ENCODE measurements around the gene ACKR1.

The ACKR1 gene

DNA sequence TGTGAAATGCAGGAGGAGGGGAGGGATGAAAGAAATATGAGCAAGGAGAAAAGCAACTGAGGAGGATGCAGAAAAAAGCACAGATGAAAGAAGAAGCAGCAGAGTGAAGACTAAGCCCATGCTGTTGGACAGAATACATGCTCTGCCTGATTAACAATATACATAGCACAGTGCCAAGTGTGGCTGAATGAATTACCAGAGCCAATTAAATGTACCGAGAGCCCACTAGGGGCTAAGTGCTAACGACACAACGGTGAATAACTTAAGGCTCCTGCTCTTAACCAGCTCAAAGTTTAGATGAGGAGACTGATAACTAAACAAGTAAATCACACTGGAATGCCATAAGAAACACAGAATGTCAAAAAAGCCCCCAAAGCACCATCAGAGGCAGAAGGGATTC is 17.6 kb upstream of the ACKR1 start:
- Histone ChIP-seq H3K4me2 (ENCODE audit: insufficient read depth, low read length) (no peak overlapping the region), H3K4me3 (ENCODE audit: low read depth in 1 of 2, low read length in 2 of 2) (no peak overlapping the region), H3K27me3 (ENCODE audit: insufficient read depth, low read length, poor library complexity) (peaks cover 15% of the 10 kb centered on the region), H2AFZ (ENCODE audit: low read depth, low read length) (no peak overlapping the region), H3K9ac (ENCODE audit: low read depth, low read length) (no peak overlapping the region), H3K9me3 (ENCODE audit: insufficient read depth, low read length, severe bottlenecking) (no peaks in the 10 kb centered on the region), H4K20me1 (ENCODE audit: insufficient read depth, low read length) (no peaks in the 10 kb centered on the region), H3K27ac (ENCODE audit: low read length) (no peak overlapping the region), H3K36me3 (ENCODE audit: insufficient read depth, low read length) (no peaks in the 10 kb centered on the region), H3K4me1 (ENCODE audit: insufficient read depth, low read length) (no peaks in the 10 kb centered on the region), H3K79me2 (ENCODE audit: insufficient read depth, low read length) (no peaks in the 10 kb centered on the region)
- ATAC-seq (ENCODE audit: insufficient read depth, low read depth) (no peak), DNase-seq (no peak)
- no peak for TF ChIP-seq EZH2 (IDR thresholded peaks at IDR 0.05; ENCODE audit: borderline replicate concordance, low read depth, low read length, severe bottlenecking)
- TF ChIP-seq, protein P1, sequence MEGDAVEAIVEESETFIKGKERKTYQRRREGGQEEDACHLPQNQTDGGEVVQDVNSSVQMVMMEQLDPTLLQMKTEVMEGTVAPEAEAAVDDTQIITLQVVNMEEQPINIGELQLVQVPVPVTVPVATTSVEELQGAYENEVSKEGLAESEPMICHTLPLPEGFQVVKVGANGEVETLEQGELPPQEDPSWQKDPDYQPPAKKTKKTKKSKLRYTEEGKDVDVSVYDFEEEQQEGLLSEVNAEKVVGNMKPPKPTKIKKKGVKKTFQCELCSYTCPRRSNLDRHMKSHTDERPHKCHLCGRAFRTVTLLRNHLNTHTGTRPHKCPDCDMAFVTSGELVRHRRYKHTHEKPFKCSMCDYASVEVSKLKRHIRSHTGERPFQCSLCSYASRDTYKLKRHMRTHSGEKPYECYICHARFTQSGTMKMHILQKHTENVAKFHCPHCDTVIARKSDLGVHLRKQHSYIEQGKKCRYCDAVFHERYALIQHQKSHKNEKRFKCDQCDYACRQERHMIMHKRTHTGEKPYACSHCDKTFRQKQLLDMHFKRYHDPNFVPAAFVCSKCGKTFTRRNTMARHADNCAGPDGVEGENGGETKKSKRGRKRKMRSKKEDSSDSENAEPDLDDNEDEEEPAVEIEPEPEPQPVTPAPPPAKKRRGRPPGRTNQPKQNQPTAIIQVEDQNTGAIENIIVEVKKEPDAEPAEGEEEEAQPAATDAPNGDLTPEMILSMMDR (IDR thresholded peaks at IDR 0.05; ENCODE audit: borderline replicate concordance, extremely low read depth, low read length, poor library complexity, severe bottlenecking): no peak

GRCh38 chr1:159187647-159188374 is 16.9 kb upstream of the ACKR1 start:
- H3K9ac ChIP-seq (ENCODE audit: low read depth, low read length): no peak overlapping the region
- H3K36me3 ChIP-seq (ENCODE audit: insufficient read depth, low read length): no peaks in the 10 kb centered on the region
- H2AFZ ChIP-seq (ENCODE audit: low read depth, low read length): no peak overlapping the region
- H3K27me3 ChIP-seq (ENCODE audit: insufficient read depth, low read length, poor library complexity): peaks cover 15% of the 10 kb centered on the region
- ATAC-seq (ENCODE audit: insufficient read depth, low read depth) (no peak), DNase-seq (no peak)
- H3K79me2 ChIP-seq (ENCODE audit: insufficient read depth, low read length): no peaks in the 10 kb centered on the region
- H4K20me1 ChIP-seq (ENCODE audit: insufficient read depth, low read length): no peaks in the 10 kb centered on the region
- TF ChIP-seq, protein P1 (IDR thresholded peaks at IDR 0.05; ENCODE audit: borderline replicate concordance, extremely low read depth, low read length, poor library complexity, severe bottlenecking): no peak
- no peak for TF ChIP-seq EZH2 (IDR thresholded peaks at IDR 0.05; ENCODE audit: borderline replicate concordance, low read depth, low read length, severe bottlenecking)
- H3K4me3 ChIP-seq (ENCODE audit: low read depth in 1 of 2, low read length in 2 of 2): no peak overlapping the region
- no peak overlapping the region for H3K27ac ChIP-seq (ENCODE audit: low read length)
- H3K4me1 ChIP-seq (ENCODE audit: insufficient read depth, low read length): no peaks in the 10 kb centered on the region
- no peaks in the 10 kb centered on the region for H3K9me3 ChIP-seq (ENCODE audit: insufficient read depth, low read length, severe bottlenecking)
- H3K4me2 ChIP-seq (ENCODE audit: insufficient read depth, low read length): no peak overlapping the region

DNA sequence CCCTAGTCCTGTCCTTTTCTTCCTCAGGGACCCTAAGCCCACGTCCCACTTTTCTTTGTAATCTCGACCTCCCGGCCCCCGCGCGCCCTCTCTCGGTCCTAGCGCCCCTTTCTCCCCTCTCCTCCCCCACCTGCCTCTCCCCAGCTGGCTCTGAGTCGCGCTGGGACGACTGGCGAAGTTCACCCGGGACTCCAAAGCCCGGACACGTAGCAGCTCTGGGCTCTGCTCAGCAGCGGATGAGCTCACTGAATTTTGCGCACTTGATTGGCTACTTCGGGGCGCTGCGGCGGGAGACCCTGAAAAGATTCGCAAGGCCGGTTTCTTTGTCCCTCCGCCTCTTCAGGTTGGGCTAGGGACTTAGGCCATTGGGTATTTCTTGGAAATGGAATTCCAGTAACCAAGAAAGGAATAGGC is 16.3 kb upstream of the ACKR1 start:
- Histone ChIP-seq H3K9ac (ENCODE audit: low read depth, low read length) (no peak overlapping the region), H3K79me2 (ENCODE audit: insufficient read depth, low read length) (no peaks in the 10 kb centered on the region), H2AFZ (ENCODE audit: low read depth, low read length) (no peak overlapping the region), H3K9me3 (ENCODE audit: insufficient read depth, low read length, severe bottlenecking) (no peaks in the 10 kb centered on the region), H3K27me3 (ENCODE audit: insufficient read depth, low read length, poor library complexity) (peaks cover 13% of the 10 kb centered on the region), H3K4me2 (ENCODE audit: insufficient read depth, low read length) (no peak overlapping the region), H3K27ac (ENCODE audit: low read length) (no peak overlapping the region), H3K4me1 (ENCODE audit: insufficient read depth, low read length) (no peaks in the 10 kb centered on the region), H3K4me3 (ENCODE audit: low read depth in 1 of 2, low read length in 2 of 2) (no peak overlapping the region), H4K20me1 (ENCODE audit: insufficient read depth, low read length) (no peaks in the 10 kb centered on the region), H3K36me3 (ENCODE audit: insufficient read depth, low read length) (no peaks in the 10 kb centered on the region)
- ATAC-seq (ENCODE audit: insufficient read depth, low read depth) (no peak), DNase-seq (no peak)
- TF ChIP-seq, protein P1 (IDR thresholded peaks at IDR 0.05; ENCODE audit: borderline replicate concordance, extremely low read depth, low read length, poor library complexity, severe bottlenecking): no peak
- no peak for TF ChIP-seq EZH2 (IDR thresholded peaks at IDR 0.05; ENCODE audit: borderline replicate concordance, low read depth, low read length, severe bottlenecking)
